Vagina (tissue), 2 donors: Measurements from ENCODE around the gene L1TD1.
"Not testable (repeated sequence)": the region's sequence is repeated elsewhere in the genome, so short reads cannot be mapped to it uniquely, and the experiment has no call there.

Experiments used
- POLR2A ChIP-seq, 2 donors: fragments of 450-650 bp; IDR thresholded peaks; one replicate each; pipeline ENCODE4 v1.6.1; 2017; ENCODE audit warnings: antibody characterized with exemption in 2 of 2, mild to moderate bottlenecking in 2 of 2, moderate library complexity in 2 of 2
- POLR2AphosphoS5 ChIP-seq, 2 donors: sonication (generic); formaldehyde crosslinking; IDR thresholded peaks; one replicate each; pipeline ENCODE4 v1.9.0; 2017; ENCODE audit warnings: antibody characterized with exemption in 2 of 2, mild to moderate bottlenecking in 2 of 2, low read depth in 1 of 2; ENCODE audit not compliant: insufficient read depth in 1 of 2
- TF ChIP-seq, protein P1 (sequence below), 3 experiments: fragments of 450-650 bp in 2 of 3; fragments of 200-600 bp in 1 of 3; sonication (generic) in 1 of 3; IDR thresholded peaks; one replicate each; pipeline ENCODE4 v1.5.1; 2017 to 2019; ENCODE audit warnings: antibody characterized with exemption in 3 of 3, mild to moderate bottlenecking in 2 of 3, moderate library complexity in 2 of 3

DNA sequence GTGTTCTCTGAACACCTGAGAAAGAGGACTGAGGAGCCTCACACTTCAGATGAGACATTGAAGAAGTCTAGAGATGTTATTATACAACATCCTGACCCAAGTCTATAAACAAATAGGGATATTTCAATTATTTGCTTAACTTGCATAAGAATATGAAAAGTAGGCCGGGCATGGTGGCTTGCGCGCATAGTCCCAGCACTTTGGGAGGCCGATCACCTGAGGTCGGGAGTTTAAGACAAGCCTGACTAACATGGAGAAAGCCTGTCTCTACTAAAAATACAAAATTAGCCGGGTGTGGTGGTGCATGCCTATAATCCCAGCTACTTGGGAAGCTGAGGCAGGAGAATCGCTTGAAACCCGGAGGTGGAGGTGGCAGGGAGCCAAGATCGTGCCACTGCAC lies 25.8 kb downstream of the L1TD1 start:
- TF ChIP-seq, protein P1, sequence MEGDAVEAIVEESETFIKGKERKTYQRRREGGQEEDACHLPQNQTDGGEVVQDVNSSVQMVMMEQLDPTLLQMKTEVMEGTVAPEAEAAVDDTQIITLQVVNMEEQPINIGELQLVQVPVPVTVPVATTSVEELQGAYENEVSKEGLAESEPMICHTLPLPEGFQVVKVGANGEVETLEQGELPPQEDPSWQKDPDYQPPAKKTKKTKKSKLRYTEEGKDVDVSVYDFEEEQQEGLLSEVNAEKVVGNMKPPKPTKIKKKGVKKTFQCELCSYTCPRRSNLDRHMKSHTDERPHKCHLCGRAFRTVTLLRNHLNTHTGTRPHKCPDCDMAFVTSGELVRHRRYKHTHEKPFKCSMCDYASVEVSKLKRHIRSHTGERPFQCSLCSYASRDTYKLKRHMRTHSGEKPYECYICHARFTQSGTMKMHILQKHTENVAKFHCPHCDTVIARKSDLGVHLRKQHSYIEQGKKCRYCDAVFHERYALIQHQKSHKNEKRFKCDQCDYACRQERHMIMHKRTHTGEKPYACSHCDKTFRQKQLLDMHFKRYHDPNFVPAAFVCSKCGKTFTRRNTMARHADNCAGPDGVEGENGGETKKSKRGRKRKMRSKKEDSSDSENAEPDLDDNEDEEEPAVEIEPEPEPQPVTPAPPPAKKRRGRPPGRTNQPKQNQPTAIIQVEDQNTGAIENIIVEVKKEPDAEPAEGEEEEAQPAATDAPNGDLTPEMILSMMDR (IDR thresholded peaks at IDR 0.05): not testable (repeated sequence)
- TF ChIP-seq POLR2A (IDR thresholded peaks at IDR 0.05); POLR2AphosphoS5 (IDR thresholded peaks at IDR 0.05; ENCODE audit: insufficient read depth in 1 of 2, low read depth in 1 of 2): not testable (repeated sequence)
